ENCODE results near the gene LZTR1. TPM values are rescaled to one million over a fixed set of nuclear protein-coding genes. Genes with fewer than 3 reads are reported as not detected.

Gene LZTR1
- total RNA-seq, 3 donors from 2014 or later: 37.6 to 59.0 (median 46.2) TPM

DNA sequence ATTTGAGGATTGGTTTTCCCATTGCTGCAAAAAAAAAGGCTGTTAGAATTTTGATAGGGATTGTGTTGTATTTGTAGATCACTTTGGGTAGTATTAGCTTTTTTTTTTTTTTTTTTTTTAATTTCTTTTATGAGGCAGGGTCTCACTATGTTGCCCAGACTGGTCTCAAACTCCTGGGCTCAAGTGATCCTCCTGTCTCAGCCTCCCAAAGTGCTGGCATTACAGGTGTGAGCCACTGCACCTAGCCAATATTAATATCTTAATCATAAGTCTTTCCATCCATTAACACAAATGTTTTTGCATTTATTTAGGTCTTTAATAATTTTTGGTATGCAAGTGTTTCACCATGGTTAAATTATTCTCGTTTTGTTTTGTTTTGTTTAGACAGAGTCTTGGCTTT lies 38.1 kb upstream of the LZTR1 start:
- no peak for DNase-seq (ENCODE audit: low spot score in 2 of 2)
- H3K4me1 ChIP-seq: peaks cover 0 to 3% of the 10 kb centered on the region in 2 donors
- intact Hi-C loops (cut with DNase I; ENCODE audit: low total_unique reads): no loop called here

DNA sequence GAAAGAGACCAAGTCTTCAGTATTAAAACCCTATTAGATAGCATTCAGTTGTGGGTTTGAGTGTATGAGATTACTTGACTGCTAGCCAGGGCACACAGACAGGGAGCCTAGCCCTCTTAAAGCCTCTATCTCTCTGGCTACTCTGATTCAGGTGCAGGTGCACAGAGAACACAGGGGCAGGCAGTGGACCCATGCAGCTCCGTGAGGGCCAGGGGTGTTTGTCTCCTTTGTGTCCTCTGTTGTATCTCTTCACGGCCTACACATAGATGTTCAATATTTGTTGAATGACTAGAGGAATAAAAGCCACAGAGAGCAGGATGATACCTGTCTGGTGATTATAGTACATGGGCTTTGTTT lies 36.5 kb upstream of the LZTR1 start:
- DNase-seq (ENCODE audit: low spot score in 2 of 2): no peak
- H3K4me3 ChIP-seq: no peak overlapping the region
- H3K4me1 ChIP-seq: no peaks in the 10 kb centered on the region
- no peak overlapping the region for H3K27ac ChIP-seq
- H3K9me3 ChIP-seq: no peaks in the 10 kb centered on the region
- no peaks in the 10 kb centered on the region for H3K36me3 ChIP-seq
- TF ChIP-seq POLR2AphosphoS5 (IDR thresholded peaks at IDR 0.05) (no peak), POLR2A (IDR thresholded peaks at IDR 0.05) (no peak)
- TF ChIP-seq, protein P1, sequence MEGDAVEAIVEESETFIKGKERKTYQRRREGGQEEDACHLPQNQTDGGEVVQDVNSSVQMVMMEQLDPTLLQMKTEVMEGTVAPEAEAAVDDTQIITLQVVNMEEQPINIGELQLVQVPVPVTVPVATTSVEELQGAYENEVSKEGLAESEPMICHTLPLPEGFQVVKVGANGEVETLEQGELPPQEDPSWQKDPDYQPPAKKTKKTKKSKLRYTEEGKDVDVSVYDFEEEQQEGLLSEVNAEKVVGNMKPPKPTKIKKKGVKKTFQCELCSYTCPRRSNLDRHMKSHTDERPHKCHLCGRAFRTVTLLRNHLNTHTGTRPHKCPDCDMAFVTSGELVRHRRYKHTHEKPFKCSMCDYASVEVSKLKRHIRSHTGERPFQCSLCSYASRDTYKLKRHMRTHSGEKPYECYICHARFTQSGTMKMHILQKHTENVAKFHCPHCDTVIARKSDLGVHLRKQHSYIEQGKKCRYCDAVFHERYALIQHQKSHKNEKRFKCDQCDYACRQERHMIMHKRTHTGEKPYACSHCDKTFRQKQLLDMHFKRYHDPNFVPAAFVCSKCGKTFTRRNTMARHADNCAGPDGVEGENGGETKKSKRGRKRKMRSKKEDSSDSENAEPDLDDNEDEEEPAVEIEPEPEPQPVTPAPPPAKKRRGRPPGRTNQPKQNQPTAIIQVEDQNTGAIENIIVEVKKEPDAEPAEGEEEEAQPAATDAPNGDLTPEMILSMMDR (IDR thresholded peaks at IDR 0.05): no peak
- no peaks in the 10 kb centered on the region for H3K27me3 ChIP-seq
- intact Hi-C loops (cut with DNase I; ENCODE audit: low total_unique reads): no loop called here

More for the DNA sequence above, 38.1 kb upstream of the LZTR1 start:
- no peaks in the 10 kb centered on the region for H3K36me3 ChIP-seq
- no peak overlapping the region for H3K27ac ChIP-seq
- no peak for TF ChIP-seq POLR2A (IDR thresholded peaks at IDR 0.05)
- no peak for TF ChIP-seq POLR2AphosphoS5 (IDR thresholded peaks at IDR 0.05)
- TF ChIP-seq, protein P1 (IDR thresholded peaks at IDR 0.05): no peak
- H3K9me3 ChIP-seq: no peaks in the 10 kb centered on the region
- H3K27me3 ChIP-seq: no peaks in the 10 kb centered on the region
- H3K4me3 ChIP-seq: no peak overlapping the region

DNA sequence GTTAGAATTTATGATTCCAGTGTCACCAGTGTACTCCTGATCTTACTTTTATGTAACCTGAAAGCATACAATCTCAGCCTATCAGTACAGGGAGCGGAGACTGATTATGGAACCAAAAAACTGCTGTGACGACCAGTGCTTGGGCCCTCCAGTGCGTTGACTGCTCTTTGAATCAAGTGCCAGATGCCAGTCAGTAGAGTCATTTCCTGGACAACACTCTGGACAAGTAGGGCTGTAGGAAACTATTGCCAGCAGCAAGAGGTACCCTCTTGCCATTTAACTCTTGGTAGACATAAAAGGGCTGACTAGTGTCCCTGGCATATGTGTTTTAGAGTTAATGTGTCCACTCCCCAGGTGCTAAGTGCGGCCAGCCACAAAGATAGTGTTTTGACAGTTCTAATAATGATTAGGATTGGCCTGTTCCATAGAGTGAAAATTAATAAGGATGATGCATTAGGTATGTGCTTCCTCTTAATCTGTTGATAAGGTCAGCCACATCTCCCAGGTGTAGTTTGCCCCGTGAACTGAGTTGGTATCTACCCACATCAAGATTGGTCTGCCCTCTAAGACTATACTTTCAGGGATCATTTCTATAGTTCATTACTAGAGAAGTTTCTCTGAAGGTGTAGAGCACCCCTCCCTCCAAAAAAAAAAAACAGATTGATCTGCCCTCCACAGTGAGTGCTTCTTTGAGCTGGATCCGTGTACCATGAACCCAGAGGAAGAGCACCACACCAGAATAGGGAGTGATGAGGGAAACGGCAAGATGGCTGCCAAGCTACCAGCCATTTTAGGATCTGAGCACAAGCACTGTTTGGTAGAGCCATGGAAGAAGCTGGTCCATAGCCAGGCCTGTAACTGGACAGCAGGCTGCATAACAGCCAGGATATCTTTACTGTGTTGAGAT lies 35.8 kb upstream of the LZTR1 start:
- Histone ChIP-seq H3K9me3 (no peaks in the 10 kb centered on the region), H3K4me1 (no peaks in the 10 kb centered on the region), H3K27me3 (no peaks in the 10 kb centered on the region), H3K27ac (no peak overlapping the region), H3K4me3 (no peak overlapping the region), H3K36me3 (no peaks in the 10 kb centered on the region)
- intact Hi-C loops (cut with DNase I; ENCODE audit: low total_unique reads): no loop called here
- DNase-seq (ENCODE audit: low spot score in 2 of 2): no peak
- TF ChIP-seq POLR2AphosphoS5 (IDR thresholded peaks at IDR 0.05): no peak
- TF ChIP-seq, protein P1 (IDR thresholded peaks at IDR 0.05): no peak
- no peak for TF ChIP-seq POLR2A (IDR thresholded peaks at IDR 0.05)

DNA sequence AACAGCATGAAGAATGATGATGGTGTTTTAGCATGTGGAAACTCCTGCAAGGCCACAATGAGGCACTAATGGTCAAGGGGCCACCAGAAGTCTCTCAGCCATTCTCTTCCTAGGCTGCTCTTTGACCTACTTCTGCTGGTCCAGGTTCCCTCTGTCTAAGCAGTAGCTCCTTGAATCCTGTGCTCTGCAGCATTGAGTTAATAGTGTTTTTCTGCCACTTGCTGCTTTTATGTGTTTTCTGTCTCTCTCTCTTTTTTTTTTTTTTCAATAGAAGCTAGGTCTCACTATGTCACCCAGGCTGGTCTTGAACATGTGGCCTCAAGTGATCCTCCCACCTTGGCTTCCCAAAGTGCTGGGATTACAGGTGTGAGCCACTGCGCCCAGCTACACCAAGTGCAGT lies 35.1 kb upstream of the LZTR1 start:
- no peak for DNase-seq (ENCODE audit: low spot score in 2 of 2)
- H3K36me3 ChIP-seq: no peaks in the 10 kb centered on the region
- H3K9me3 ChIP-seq: no peaks in the 10 kb centered on the region
- H3K27me3 ChIP-seq: no peaks in the 10 kb centered on the region
- H3K27ac ChIP-seq: no peak overlapping the region
- TF ChIP-seq POLR2A (IDR thresholded peaks at IDR 0.05) (no peak), POLR2AphosphoS5 (IDR thresholded peaks at IDR 0.05) (no peak)
- TF ChIP-seq, protein P1 (IDR thresholded peaks at IDR 0.05): no peak
- intact Hi-C loops (cut with DNase I; ENCODE audit: low total_unique reads): no loop called here
- H3K4me3 ChIP-seq: no peak overlapping the region
- H3K4me1 ChIP-seq: no peaks in the 10 kb centered on the region

DNA sequence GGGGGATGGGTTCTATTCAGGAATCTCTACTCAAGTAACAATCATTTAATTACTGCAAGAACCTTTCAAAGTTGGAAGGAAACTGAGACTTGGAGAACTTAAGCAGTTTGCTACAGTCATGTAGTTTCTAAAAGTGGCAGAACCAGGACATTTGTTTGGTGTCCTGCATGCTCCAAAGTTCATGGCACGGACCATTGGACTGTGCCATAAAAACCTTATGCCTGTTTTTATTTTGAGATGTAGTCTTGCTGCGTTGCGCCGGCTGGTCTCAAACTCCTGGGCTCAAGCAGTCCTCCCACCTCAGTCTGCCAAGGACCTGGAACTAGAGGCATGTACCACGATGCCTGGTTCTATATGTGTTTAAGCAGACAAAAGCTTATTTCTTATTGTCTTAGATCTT lies 33.6 kb upstream of the LZTR1 start:
- no peaks in the 10 kb centered on the region for H3K9me3 ChIP-seq
- no peaks in the 10 kb centered on the region for H3K27me3 ChIP-seq
- no peak overlapping the region for H3K27ac ChIP-seq
- no peaks in the 10 kb centered on the region for H3K36me3 ChIP-seq
- DNase-seq (ENCODE audit: low spot score in 2 of 2): no peak
- intact Hi-C loops (cut with DNase I; ENCODE audit: low total_unique reads): no loop called here
- no peak overlapping the region for H3K4me3 ChIP-seq
- TF ChIP-seq POLR2AphosphoS5 (IDR thresholded peaks at IDR 0.05): no peak
- TF ChIP-seq, protein P1 (IDR thresholded peaks at IDR 0.05): no peak
- no peak for TF ChIP-seq POLR2A (IDR thresholded peaks at IDR 0.05)
- H3K4me1 ChIP-seq: no peaks in the 10 kb centered on the region
